Activated CD4-positive, alpha-beta T cell treated with anti-CD3 and anti-CD28 coated beads for 1 hour (primary cell): ENCODE results near the gene MTA3.
A peak's percentile ranks its signal among the peaks of the same experiment; 100 is the strongest.
"Not testable (repeated sequence)": the region's sequence is repeated elsewhere in the genome, so short reads cannot be mapped to it uniquely, and the experiment has no call there.

Experiments
- DNase-seq: peaks from one replicate; pipeline ENCODE4 v3.0.0-alpha.2; 2020

Gene MTA3

GRCh38 chr2:42568401-42569115, at the start of gene MTA3:
MTA3 (plus strand) TSS chr2:42568632; CDS start chr2:42568746, 114 bp downstream.
- DNase-seq: peak; percentile 50

DNA sequence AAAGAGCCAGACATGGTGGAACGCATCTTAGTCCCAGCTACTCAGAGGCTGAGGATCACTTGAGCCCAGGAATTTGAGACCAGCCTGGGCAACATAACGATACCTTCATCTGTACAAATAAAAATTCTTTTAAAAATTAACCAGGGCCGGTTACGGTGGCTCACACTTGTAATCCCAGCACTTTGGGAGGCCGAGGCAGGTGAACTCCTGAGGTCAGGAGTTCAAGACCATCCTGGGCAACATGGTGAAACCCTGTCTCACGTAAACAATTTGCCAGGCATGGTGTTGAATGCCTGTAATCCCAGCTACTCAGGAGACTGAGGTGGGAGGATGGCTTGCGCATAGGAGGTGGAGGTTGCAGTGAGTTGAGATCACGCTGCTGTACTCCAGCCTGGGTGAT, 48.8 kb upstream of the MTA3 start:
- no peak for DNase-seq

GRCh38 chr2:42522035-42522434, 46.4 kb upstream of the MTA3 start:
- DNase-seq: no peak

GRCh38 chr2:42523341-42523740, 45.1 kb upstream of the MTA3 start:
- DNase-seq: no peak

DNA sequence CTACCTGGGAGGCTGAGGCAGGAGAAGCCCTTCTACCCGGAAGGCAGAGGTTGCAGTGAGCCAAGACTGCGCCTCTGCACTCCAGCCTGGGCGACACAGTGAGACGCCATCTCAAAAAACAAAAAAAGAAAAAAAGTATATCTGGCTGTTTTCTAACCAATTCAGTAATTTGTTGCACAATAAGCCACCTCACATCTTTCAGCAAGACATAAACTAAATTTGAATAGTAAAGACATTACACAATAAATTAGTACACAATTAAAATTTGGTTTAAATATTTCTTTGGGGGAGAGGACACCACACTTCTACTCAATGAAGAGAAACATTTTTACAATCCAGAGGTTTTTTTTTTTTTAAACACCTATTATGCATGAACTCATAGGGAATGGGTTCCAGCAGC, 36.0 kb upstream of the MTA3 start:
- no peak for DNase-seq

GRCh38 chr2:42537493-42537892, 30.9 kb upstream of the MTA3 start:
- no peak for DNase-seq

DNA sequence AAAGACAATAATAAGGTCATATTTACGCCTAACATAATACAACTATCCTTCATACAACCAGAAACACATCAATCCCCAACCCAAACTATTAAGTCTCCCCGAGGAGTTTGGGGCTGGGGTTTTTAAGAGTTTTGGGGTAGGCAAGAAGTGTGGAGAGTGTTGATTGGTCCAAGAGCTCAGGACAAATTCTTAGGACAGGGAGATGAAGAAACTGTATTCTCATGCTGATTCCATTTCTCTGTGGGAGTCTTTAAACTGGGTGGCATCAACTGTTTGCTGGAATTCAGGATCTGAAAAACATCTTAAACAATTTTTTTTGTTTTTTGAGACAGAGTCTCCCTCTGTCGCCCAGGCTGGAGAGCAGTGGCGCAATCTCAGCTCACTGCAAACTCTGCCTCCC, 25.6 kb upstream of the MTA3 start:
- DNase-seq: no peak

GRCh38 chr2:42545023-42545721, 23.3 kb upstream of the MTA3 start:
- no peak for DNase-seq

- DNase-seq: no peak
Measured at GRCh38 chr2:42545841-42546390, 22.5 kb upstream of the MTA3 start.

DNA sequence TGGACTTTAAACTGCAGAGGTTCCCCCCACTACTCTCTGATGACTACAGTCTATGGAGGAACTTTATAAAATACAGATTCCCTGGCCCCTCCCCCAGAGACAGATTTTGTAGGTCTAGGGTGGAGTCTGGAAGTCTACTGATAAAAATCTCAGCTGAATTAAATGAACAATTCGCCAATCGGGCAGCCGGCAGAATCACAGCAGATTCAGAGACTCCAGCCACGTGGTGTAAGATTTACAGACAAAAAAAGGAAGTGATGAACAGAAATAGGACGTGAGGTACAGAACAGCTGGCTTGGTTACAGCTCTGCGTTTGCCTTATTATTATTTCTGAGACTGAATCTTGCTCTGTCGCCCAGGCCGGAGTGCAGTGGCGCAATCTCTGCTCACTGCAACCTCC, 21.4 kb upstream of the MTA3 start:
- no peak for DNase-seq

DNA sequence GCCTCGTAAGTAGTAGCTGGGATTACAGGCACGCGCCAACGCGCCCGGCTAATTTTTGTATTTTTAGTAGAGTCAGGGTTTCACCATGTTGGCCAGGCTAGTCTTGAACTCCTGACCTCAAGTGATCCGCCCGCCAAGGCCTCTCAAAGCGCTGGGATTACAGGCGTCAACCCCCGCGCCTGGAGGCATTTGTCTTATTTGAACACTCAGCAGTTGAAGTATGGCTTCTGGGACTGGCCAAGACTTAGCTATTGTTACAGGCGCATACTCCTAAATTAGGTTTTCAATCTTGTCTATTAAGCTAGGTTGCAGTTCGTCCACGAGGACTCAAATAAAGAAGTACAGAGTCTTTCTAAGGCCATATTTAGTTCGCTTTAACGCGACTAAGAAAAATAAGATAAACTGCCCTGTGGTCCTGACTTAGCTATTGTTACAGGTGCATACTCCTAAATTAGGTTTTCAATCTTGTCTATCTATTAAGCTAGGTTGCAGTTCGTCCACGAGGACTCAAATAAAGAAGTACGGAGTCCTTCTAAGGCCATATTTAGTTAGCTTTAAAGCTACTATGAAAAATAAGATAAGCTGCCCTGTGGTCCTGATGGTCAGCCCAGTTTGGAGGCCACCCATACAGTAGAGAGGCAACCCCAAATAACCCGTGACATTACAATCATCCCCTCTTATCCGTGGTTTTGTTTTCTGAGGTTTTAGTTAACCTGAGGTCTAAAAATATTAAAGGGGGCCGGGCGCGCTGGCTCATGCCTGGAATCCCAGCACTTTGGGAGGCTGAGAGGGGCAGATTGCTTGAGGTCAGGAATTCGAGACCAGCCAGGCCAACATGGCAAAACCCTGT, 20.8 kb upstream of the MTA3 start:
- DNase-seq: no peak

DNA sequence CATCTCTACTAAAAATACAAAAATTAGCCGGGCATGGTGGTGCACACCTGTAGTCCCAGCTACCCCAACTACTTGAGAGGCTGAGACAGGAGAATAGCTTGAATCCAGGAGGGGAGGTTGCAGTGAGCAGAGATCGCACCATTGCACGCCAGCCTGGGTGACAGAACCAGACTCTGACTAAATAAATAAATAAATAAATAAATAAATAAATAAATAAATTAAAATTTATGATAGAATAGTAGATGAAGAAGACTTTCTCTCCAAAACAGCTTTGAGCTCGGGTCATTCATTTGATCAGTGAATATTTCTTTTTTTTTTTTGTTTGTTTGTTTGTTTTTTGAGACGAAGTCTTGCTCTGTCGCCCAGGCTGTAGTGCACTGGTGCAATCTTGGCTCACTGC, 17.6 kb upstream of the MTA3 start:
- DNase-seq: no peak

GRCh38 chr2:42554392-42554791, 14.0 kb upstream of the MTA3 start:
- no peak for DNase-seq

- DNase-seq: no peak
Measured at GRCh38 chr2:42556315-42556890, 12.0 kb upstream of the MTA3 start.

DNA sequence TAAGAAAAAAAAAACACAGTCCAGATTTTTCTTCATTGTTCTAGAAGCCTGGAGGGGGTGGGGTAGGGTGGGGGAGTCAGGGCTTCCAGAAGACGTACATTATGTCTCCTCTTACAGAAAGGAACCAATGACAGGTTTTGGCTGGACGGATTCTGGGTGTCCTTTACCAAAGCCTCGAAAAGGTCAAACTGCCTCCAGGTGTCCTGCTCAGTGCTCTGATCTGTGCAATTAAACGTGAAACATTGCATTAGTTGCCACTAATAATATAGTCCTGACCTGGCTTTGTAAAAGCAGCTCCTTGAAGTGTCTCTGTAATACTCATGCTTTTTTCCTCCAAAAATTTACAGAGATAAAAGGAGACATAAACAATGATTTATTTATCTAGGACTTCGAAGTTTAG, 11.1 kb upstream of the MTA3 start:
- DNase-seq: no peak

GRCh38 chr2:42558827-42559226, 9.6 kb upstream of the MTA3 start:
- no peak for DNase-seq

DNA sequence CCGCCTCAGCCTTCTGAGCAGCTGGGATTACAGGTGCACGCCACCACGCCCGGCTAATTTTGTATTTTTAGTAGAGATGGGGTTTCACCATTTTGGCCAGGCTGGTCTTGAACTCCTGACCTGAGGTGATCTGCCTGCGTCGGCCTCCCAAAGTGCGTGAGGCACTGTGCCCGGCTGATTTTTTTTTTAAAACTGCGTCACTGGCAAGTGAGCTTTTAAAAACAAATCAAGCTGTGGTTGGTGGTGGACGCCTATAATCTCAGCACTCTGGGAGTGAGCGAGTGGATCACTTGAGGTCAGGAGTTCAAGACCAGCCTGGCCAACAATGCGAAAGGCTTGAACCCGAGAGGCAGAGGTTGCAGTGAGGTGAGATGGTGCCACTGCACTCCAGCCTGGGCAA, 8.3 kb upstream of the MTA3 start:
- DNase-seq: not testable (repeated sequence)

DNA sequence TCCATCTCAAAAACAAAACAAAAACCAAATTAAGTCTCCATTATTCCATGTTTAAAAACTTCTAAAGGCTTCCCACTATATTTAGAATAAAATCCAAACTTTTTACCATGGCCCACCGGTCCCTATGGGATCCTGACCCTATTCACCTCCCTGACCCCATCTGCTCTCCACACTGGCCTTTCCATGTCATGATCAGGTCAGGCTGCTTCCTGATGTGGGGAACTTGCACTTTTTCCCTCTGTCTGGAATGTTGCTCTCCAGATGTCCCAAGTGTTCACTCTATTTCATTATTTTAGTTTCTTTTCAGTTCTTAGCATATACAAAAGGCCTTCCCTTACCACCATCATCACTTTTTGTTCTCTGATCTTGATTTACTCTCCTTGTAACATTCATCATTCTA, 7.5 kb upstream of the MTA3 start:
- no peak for DNase-seq

- DNase-seq: no peak
Measured at GRCh38 chr2:42562474-42563144, 5.8 kb upstream of the MTA3 start.

- no peak for DNase-seq
Measured at GRCh38 chr2:42566025-42566424, 2.4 kb upstream of the MTA3 start.

- DNase-seq: no peak
Measured at GRCh38 chr2:42566837-42567321, 1.6 kb upstream of the MTA3 start.

GRCh38 chr2:42567364-42567763, 1.1 kb upstream of the MTA3 start:
- no peak for DNase-seq
